ENCODE data around the gene MS4A4A.

Gene MS4A4A

GRCh38 chr11:60338053-60338452, 57.6 kb downstream of the MS4A4A start:
- Histone ChIP-seq H3K9me3 (no peaks in the 10 kb centered on the region), H3K4me1 (no peaks in the 10 kb centered on the region), H3K36me3 (no peaks in the 10 kb centered on the region), H3K4me3 (ENCODE audit: low read depth, low read length) (no peak overlapping the region), H3K27me3 (no peaks in the 10 kb centered on the region)
- no peak for TF ChIP-seq CTCF (IDR thresholded peaks at IDR 0.05; ENCODE audit: low read depth, low read length)
- DNase-seq: no peak

- TF ChIP-seq CTCF (IDR thresholded peaks at IDR 0.05; ENCODE audit: low read depth, low read length): no peak
- Histone ChIP-seq H3K4me1 (no peaks in the 10 kb centered on the region), H3K4me3 (ENCODE audit: low read depth, low read length) (no peak overlapping the region)
Measured at GRCh38 chr11:60339356-60339755, 58.9 kb downstream of the MS4A4A start.

GRCh38 chr11:60343094-60343704, 62.7 kb downstream of the MS4A4A start:
- peak; percentile 42 for TF ChIP-seq CTCF (IDR thresholded peaks at IDR 0.05; ENCODE audit: low read depth, low read length)
- Histone ChIP-seq H3K4me1 (no peaks in the 10 kb centered on the region), H3K36me3 (no peaks in the 10 kb centered on the region), H3K27me3 (no peaks in the 10 kb centered on the region), H3K4me3 (ENCODE audit: low read depth, low read length) (no peak overlapping the region), H3K9me3 (no peaks in the 10 kb centered on the region)
- no peak for DNase-seq

More at GRCh38 chr11:60339356-60339755, 58.9 kb downstream of the MS4A4A start:
- H3K36me3 ChIP-seq: no peaks in the 10 kb centered on the region
- no peaks in the 10 kb centered on the region for H3K27me3 ChIP-seq
- H3K9me3 ChIP-seq: no peaks in the 10 kb centered on the region
- DNase-seq: no peak

GRCh38 chr11:60344146-60344545, 63.7 kb downstream of the MS4A4A start:
- no peak for DNase-seq
- H3K4me1 ChIP-seq: no peaks in the 10 kb centered on the region
- H3K27me3 ChIP-seq: no peaks in the 10 kb centered on the region
- no peak overlapping the region for H3K4me3 ChIP-seq (ENCODE audit: low read depth, low read length)
- H3K36me3 ChIP-seq: no peaks in the 10 kb centered on the region
- H3K9me3 ChIP-seq: no peaks in the 10 kb centered on the region
- no peak for TF ChIP-seq CTCF (IDR thresholded peaks at IDR 0.05; ENCODE audit: low read depth, low read length)

GRCh38 chr11:60345489-60345888, 65.0 kb downstream of the MS4A4A start:
- TF ChIP-seq CTCF (IDR thresholded peaks at IDR 0.05; ENCODE audit: low read depth, low read length): peak; percentile 22; the same call in 1 of the 2 replicates
- Histone ChIP-seq H3K27me3 (no peaks in the 10 kb centered on the region), H3K4me1 (no peaks in the 10 kb centered on the region), H3K4me3 (ENCODE audit: low read depth, low read length) (no peak overlapping the region), H3K9me3 (no peaks in the 10 kb centered on the region), H3K36me3 (no peaks in the 10 kb centered on the region)
- peak; percentile 9 for DNase-seq

GRCh38 chr11:60347084-60347797, 66.8 kb downstream of the MS4A4A start:
- Histone ChIP-seq H3K36me3 (no peaks in the 10 kb centered on the region), H3K27me3 (no peaks in the 10 kb centered on the region), H3K4me3 (ENCODE audit: low read depth, low read length) (no peak overlapping the region), H3K9me3 (no peaks in the 10 kb centered on the region), H3K4me1 (no peaks in the 10 kb centered on the region)
- no peak for DNase-seq
- no peak for TF ChIP-seq CTCF (IDR thresholded peaks at IDR 0.05; ENCODE audit: low read depth, low read length)

Data from BE2C (cell line).